Activated CD8-positive, alpha-beta memory T cell treated with anti-CD3 and anti-CD28 coated beads for 48 hours (primary cell): Measurements from ENCODE around the gene P3R3URF.

Source experiments
- DNase-seq, 3 experiments: peaks; one replicate each; pipeline ENCODE4 v3.0.0-alpha.2; 2020; ENCODE audit warnings: low read depth in 2 of 3, low spot score in 2 of 3

The P3R3URF gene

DNA sequence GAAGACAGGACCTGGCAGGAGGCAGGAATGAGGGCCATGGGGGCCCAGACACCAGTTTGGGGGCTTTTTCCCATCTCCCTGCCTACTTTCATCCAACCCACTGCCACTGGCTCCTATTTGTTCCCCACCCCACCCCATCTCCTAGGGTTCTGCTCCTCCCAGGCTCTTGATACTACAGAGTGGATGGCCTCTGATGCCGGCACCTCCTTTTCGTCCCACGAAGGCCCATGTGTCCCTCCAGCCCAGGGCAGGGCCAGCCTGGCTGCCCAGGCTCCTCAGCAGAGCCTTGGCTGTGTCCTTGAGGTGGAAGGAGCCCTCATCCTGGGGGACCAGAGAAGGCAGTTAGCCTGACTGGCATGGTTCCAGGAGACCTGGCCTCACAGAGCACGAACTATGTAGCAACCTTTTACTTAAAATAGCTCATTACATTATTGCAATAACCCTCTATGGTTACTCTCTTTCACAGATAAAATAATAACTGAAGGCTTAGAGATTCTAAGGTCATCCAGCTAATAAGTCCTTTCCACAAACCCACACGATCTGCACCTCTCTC is 18.4 kb upstream of the P3R3URF start:
- no peak for DNase-seq

DNA sequence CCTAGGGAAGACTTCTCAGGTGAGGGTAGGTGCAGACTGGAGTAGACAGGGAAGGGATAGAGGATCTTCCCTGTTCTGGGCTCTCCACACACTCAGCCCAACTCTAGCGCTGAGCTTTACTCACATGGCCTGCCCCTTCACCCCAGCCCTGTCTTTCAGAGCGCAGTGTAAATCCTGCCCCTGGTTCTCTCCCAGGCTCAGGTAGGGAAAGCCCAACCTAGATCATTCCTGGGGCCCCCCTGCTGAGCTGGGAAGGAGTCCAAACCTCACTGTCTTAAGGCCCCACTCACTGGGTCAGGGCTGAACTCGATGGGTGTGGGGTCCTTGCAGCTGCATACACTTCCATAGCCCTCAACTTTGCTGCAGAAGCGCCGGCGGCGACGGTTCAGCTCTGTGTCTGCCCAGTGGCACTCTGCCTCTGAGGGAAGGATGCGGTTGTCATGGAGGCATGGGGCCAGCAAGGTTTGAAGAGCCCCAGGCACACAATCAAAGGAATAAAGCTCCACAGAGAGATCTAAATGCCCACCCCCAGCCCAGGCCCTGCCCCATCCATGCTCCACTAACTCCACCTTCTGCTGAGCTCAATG is 17.8 kb upstream of the P3R3URF start:
- DNase-seq = no peak

DNA sequence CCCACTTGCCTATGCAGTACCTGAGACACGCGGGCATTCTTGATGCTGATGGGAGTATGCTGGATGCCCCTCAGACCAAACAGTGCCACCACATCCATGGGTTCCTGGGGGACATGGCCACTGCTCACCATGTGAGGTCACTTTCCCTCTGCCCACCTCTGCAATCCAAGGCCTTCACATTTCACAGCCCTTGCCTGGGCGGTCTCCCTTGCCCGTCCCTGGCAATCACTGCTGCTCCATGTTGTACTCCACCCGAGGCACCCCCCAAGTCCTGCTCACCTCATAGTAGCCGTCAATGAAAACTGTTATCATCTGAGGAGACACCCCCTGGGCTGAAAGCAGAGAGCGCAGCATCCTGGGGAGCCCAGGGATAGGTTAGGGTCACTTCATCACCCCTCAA is 17.0 kb upstream of the P3R3URF start:
- DNase-seq = no peak

GRCh38 chr1:46192171-46192570 is 15.9 kb upstream of the P3R3URF start:
- DNase-seq = no peak

- DNase-seq = no peak
Measured at GRCh38 chr1:46191033-46191701, 14.9 kb upstream of the P3R3URF start.

DNA sequence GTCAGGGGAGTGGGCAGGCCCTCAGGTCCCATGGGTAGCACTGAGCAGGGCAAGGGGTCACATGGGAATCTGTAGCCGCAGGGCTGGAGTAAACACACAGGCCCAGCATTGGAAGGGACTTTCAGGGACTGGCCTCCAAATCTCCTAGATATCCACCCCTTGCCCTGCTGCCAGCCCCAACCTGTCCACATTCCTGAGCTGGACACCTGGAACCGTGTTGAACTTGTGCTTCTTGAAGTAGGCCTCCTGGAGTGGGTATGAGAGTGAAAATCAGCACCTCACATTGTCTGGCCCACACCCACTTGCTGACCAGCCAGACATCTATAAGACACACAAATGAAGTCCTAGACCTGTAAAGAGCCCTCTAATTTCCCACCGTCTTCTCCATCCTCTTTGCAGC is 14.3 kb upstream of the P3R3URF start:
- no peak for DNase-seq

DNA sequence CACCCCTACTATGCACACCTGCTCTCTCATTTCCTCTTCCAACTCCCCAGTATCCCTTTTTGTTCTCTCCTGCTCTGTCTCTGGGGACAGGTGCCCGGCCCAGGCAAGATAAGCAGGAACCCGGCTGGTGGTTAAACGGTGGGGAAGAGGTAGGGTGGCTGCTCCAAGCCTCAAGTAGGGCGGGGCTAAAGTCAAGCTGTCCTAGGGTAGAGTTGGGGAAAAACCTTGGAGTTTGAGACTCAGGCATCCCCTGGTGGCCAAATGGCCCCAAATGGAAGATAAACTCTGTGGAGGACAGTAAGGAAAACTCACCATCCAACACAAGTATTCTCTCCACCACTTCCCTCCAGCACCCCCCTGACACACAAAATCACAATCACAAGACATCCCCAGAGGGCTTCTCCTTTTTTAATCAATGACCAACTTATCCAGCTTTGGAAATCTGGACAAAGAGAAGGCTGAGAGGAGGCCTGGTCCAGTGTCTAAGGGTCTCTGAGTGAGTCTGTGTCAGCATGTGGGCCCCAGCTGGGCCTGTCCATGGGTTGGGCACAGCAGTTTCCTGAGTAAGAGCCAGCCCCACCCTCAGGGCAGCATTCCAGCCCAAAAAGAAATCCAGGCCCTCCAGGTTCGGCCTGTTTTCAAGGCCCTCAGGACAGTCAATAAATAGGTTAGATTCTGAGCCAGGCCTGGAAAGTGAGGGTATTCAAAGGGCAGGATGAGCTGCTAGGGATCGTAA is 12.2 kb upstream of the P3R3URF start:
- DNase-seq = no peak

- no peak for DNase-seq
Measured at GRCh38 chr1:46187106-46187869, 11.0 kb upstream of the P3R3URF start.

- DNase-seq = no peak
Measured at GRCh38 chr1:46186076-46186475, 9.8 kb upstream of the P3R3URF start.

DNA sequence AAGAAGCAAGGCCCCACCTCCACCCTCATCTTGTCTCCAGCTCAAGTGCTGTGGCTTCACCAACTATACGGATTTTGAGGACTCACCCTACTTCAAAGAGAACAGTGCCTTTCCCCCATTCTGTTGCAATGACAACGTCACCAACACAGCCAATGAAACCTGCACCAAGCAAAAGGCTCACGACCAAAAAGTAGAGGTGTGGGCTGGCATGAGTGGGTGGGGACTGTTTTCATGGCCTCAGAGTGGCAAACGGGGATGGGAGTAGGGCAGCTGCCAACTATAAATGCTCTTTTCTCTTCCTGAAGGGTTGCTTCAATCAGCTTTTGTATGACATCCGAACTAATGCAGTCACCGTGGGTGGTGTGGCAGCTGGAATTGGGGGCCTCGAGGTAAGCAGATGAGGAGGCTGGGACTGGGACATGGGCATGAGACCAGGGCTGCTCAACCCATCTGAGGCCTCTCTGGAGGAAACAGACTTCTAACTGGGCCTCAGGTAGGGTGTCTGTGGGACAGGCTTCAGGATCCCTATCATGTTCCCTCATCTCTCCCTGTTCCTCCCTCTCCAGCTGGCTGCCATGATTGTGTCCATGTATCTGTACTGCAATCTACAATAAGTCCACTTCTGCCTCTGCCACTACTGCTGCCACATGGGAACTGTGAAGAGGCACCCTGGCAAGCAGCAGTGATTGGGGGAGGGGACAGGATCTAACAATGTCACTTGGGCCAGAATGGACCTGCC is 8.8 kb upstream of the P3R3URF start:
- DNase-seq = peak in 1 of 3 experiments; percentile 26

- no peak for DNase-seq
Measured at GRCh38 chr1:46183926-46184557, 7.8 kb upstream of the P3R3URF start.

GRCh38 chr1:46183079-46183847 is 7.0 kb upstream of the P3R3URF start:
- no peak for DNase-seq

DNA sequence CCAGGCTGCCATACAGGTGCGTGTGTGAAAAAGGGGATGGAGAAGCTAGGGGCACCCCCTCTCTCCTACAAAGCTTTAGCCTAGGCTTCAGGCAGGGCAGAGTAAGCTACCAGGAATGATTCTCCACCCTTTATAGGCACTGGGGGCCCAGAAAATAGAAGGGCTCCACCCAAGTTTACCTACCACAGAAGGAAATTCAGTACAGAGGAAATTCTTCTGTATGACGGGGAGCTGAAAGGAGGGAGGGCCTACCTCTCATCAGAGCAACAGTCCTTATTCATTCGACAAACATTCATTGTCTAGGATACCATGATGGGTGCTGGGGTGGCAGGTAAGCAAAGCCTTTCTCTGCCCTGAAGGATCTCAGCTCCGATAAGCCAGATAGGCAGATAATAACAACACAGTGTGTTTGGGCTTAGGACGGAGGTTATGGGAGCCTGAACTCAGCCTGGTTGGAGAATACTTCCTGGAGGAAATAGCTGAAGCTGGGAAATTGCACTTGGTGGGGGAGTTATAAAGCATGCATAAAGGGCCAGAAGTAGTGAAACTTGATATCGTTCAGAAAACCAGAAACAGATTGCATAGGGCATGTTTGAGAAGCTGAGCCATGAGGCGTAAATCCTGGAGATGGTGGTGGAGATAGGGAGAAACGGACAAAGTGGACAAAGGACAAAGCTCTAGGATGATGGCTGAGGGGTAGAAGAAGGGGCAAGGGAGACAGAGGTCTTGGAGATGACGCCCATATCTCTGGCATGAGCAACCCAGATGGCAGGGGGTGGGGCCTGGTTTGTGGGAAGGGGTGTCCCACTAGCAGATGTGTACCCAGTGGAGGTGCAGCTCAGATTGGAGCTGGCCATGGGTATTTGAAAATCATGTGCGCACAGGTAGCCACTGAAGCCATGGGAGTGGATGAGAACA is 5.3 kb upstream of the P3R3URF start:
- no peak for DNase-seq

GRCh38 chr1:46180082-46180616 is 3.9 kb upstream of the P3R3URF start:
- DNase-seq = no peak

DNA sequence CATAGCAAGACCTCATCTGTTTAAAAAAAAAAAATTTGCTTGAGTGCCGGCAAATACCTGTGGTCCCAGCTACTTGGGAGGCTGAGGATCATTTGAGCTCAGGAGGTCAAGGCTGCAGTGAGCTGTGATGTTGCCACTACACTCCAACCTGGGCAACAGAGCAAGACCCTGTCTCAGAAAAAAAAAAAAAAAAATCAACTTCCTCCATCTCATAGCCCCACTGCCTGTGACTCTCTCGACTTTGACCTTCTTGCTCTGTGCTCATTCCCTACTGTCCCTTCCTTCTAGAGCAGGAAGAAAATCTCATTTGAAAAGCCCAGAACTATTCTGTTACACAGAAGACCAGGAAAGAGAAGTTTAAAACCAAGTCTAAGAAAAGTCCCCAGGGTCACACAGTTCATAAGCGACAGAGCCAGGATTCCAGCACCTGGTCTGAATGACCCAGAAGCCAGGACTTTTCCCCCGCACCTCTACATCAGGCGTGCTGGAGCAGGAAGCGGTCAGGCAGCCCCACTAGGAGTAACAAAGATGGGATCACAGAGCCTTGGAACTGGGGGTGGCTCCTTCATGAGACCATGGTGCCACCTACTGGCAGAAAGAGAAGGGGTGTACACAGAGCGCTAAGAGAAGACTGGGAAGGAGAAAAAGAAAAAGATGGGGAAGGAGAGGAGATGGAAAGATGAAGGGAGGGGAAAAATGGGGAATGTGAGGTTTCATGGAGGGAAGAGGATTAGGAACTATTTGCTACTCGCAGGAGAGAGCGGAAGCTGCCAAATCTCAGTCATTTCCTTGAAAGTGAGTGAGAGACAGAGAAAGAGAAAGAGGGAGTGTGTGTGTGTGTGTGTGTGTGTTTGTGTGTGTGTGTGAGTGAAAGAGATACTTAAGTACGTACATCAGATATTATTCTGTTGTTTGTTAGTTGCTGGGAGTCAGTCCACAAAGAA is 3.1 kb upstream of the P3R3URF start:
- peak in 1 of 3 experiments; percentile 35 for DNase-seq

GRCh38 chr1:46175243-46175642 is 1.0 kb downstream of the P3R3URF start:
- DNase-seq = no peak
